G401 (cell line): ENCODE results near the gene MEDAG. TPM values are rescaled to one million over a fixed set of nuclear protein-coding genes. Genes with fewer than 3 reads are reported as not detected.

Experiments used
- DNase-seq: peaks from one replicate; pipeline ENCODE4 v3.0.0-alpha.2; 2015; ENCODE audit warnings: low spot score
- in situ Hi-C: cut with HindIII; loops from 2 replicates; pipeline ENCODE4 v1.10.0; 2016; ENCODE audit warnings: low sequenced_read_pairs, mixed read lengths
- total RNA-seq: library from RNA; depleted of rRNA; stranded (reverse); fragments of >200 nt; shearing (Covaris generic); gene quantifications from 2 replicates; pipeline ENCODE4 v1.2.3, GENCODE V29; 2014; rRNA removed

The MEDAG gene
- total RNA-seq, 1 experiment from 2014 or later: not detected

GRCh38 chr13:30932481-30933353, 26.6 kb downstream of the MEDAG start, which contains the start of gene TEX26:
Gene TEX26 (plus strand): TSS chr13:30932656. CDS start chr13:30932716, 60 bp downstream.
- in situ Hi-C loops: no loop called here
- peak; percentile 17 for DNase-seq

GRCh38 chr13:30933354-30933670, 27.2 kb downstream of the MEDAG start:
- in situ Hi-C loops: no loop called here
- DNase-seq: no peak

- in situ Hi-C loops: no loop called here
- DNase-seq: no peak
Observed at GRCh38 chr13:30934381-30934780, 28.3 kb downstream of the MEDAG start.

GRCh38 chr13:30934803-30935202, 28.7 kb downstream of the MEDAG start:
- no peak for DNase-seq
- in situ Hi-C loops: no loop called here

GRCh38 chr13:30936971-30937370, 30.9 kb downstream of the MEDAG start:
- in situ Hi-C loops: no loop called here
- no peak for DNase-seq

- in situ Hi-C loops: no loop called here
- no peak for DNase-seq
Observed at GRCh38 chr13:30943881-30944280, 37.8 kb downstream of the MEDAG start.

- in situ Hi-C loops: no loop called here
Observed at GRCh38 chr13:30957258-30957943, 51.3 kb downstream of the MEDAG start.

GRCh38 chr13:30959678-30960077, 53.6 kb downstream of the MEDAG start:
- in situ Hi-C loops: no loop called here
- DNase-seq: no peak

More at GRCh38 chr13:30957258-30957943, 51.3 kb downstream of the MEDAG start:
- DNase-seq: no peak

- in situ Hi-C loops: no loop called here
- no peak for DNase-seq
Observed at GRCh38 chr13:30963791-30964190, 57.7 kb downstream of the MEDAG start.

GRCh38 chr13:30965380-30965779, 59.3 kb downstream of the MEDAG start:
- in situ Hi-C loops: no loop called here
- no peak for DNase-seq

GRCh38 chr13:30966101-30966500, 60.0 kb downstream of the MEDAG start:
- in situ Hi-C loops: no loop called here

GRCh38 chr13:30968846-30969245, 62.8 kb downstream of the MEDAG start:
- in situ Hi-C loops: no loop called here
- DNase-seq: no peak

More at GRCh38 chr13:30966101-30966500, 60.0 kb downstream of the MEDAG start:
- DNase-seq: no peak

- DNase-seq: no peak
- in situ Hi-C loops: no loop called here
Observed at GRCh38 chr13:30971575-30971974, 65.5 kb downstream of the MEDAG start.

GRCh38 chr13:30972888-30973377, 66.9 kb downstream of the MEDAG start:
- no peak for DNase-seq
- in situ Hi-C loops: no loop called here

GRCh38 chr13:30974350-30974749, 68.3 kb downstream of the MEDAG start:
- no peak for DNase-seq
- in situ Hi-C loops: no loop called here

Other genes with a start within 250 kb of the MEDAG start
- not detected in 2 replicates for gene ALOX5AP, start 170.7 kb upstream of the MEDAG start, total RNA-seq
- gene TEX26, start 26.4 kb downstream of the MEDAG start, total RNA-seq: not detected in 2 replicates